NCI-H1048 (cell line): Measurements from ENCODE around the gene JOSD1.
A peak's percentile ranks its signal among the peaks of the same experiment; 100 is the strongest.

ENCODE experiments used
- DNase-seq: peaks from one replicate; lab custom pipeline; 2025; lab: John Stamatoyannopoulos, UW

The JOSD1 gene

DNA sequence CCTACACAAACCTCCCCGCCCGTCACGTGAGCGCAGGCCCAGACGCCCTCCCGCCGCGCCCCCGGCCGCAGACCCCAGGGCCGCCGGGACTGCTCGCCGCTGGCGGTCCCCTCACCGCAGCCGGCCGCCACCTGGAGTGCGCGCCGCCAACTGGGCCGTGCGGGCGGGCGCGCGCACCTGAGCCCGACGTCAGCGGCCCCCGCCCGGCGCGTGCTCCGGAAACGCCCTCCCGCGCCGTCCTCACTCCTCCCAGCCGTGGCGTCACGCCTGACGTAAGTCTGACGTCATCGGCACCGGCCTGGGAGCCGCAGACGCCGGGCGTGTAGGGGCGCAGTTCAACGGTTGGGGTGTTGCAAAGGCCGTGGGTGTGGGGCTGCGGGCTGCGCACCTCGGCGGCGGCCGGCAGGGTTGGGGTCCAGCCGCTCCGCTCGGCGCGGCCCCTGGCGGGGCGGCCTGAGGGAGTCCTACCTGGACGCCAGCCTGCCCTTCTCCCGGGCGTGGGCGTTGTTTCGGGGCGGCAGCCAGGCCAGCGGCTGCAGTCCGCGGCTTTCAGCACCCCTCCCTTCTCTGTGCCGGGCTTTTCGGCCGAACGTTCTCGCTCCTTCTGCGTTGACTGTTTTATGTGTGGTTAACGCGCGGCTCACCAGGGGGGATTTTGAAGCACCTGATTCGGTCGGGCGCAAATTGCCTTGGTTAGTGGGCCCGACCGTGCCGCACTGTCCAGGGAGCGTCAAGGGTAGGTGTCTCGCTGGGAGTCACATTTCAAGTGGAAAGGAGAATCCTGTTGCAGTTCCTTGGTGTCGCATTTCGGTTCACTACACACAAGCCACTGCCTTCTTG lies at the start of gene JOSD1:
Gene JOSD1 (minus strand): TSS at position 155 of the 840 bp plus-strand sequence. CDS start 956 bp downstream, outside the sequence.
- DNase-seq, result peak; percentile 84

DNA sequence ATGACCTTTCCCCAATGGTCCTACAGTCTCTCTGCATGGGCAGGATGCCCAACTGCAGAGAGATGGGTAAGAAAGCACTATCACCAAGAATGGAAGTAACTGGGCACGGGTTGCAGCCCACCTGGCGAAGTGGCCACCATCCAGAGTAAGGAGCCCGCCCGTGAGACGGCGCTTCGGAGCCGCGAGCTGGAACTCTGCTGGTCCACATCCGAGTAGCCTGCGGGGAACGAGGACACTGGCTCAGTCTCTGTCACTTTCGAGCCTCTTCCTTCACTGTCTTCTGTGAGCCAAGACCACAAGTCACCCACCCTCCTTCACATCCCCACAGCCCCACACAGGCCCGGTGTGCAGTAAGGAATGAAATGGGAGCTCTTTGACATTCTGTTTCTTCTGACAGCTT lies 49.4 kb upstream of the JOSD1 start:
- no peak for DNase-seq

DNA sequence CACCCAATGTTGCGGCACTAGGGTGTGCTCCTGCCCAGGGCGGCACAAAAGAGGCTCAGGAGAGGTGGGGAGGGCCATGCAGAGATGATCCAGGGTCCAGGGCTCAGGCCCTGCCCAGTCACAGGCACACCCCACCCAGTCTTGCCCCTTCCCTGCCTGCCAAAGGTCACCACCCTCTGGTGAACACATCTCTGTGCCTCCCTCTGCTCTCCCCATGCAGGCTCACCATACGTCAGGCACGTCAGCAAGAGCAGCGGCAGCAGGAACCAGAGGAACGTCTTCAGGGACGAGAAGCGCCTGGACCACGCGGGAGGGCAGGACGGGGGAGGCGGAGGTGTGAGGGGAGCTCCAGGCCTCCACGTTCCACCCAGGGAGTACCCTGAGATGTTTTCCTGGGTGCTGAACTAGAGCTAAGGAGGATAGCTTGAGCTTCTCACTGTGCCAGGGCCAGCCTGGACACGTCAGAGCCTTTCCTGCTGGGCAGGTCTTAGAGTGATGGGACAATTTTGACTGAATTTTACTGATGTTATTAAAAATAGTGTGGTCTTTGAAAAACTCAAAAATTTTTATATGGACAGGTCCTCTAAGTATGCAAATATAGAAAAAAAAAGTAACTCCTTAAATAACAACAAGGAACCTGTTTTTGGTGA lies 47.9 kb upstream of the JOSD1 start:
- no peak for DNase-seq

DNA sequence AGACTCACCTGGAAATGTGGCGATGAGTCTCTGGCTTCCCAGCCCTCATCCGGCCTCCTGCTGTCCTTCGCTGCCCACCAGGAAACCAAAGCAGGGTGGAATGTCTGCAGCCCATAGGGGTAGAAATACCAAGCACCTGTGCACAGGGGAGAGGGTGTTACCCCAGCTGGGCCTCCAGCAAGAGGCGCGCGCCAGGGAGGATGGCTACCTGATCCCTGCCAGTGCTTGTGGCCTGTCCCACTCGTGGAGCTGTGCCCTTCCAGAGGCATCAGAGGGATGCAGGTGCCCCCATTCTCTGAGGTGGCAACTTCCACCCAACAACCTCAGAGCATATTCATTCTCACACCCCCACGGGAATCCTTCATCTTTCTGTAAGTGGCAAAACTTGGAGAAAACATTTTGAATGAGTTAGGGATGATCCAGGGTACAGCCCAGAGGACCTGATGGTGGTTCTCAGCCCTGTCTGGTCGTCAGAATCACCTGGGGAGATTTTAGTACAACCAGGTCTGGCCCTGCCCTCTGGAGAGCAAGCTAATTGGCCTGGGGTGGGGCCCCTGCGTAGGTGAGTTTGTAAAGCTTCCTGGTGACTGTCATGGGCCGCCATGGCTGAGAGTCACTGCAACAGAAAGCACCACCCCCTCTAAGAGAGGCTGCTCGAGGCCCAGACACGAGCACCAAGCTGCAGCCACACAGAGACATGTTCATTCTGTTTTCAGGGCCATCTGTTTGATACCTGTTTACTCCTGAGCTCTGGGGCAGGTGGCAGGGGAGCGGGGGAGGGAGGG lies 45.1 kb upstream of the JOSD1 start:
- DNase-seq, result no peak

DNA sequence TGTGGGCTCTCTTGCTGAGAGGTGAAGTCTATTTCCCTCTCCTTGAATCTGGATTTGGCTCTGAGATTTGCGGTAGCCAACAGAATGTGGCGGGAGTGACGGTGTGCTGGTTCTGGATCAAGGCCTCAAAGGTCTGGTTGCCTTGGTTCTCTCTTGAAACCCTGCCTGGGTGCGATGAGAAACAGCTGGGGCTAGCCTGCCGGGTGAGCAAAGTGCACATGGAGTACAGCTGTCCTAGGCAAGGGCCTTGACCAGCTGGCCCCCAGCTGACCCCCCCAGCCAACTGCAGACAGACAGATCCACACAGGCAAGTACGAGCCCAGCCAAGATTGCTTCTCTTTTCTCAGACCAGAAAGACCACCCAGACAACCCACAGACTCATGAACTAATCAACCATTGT lies 44.2 kb upstream of the JOSD1 start:
- DNase-seq, result no peak

DNA sequence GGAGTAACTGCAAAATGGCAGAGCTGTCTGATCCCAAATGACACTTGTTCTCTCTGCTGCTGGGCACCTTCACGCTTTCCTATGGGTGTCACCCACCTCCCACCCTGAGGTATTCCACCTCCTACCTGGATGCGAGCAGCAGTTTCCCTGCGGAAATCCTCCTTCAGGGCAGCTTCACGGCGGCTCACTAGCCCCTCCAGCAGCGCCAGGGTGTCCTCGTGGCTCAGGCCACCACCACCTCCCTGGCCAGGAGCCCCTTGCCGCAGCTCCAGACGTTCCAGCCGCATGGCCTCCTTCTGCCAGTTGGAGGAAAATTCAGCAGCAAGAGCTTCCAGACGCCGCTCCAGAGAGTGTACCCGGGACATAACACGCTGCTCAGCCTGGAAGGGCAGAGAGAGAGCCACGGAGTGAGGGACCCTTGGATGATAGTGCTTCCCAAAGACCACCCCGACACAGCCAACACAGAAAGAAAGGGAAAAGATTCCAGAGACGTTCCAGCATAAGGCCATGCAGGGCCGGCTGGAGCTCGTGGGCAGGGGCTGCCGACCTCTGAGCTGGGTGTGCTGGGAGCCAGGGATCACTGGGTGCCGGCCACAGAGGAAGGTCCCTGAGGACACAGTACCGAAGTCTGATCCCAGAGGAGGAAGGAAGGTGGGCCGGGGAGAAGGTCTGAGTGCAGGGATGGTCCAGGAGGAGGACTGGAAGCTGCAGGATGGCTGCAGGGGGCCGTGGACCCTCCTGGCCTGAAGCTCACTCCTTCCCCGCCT lies 41.6 kb upstream of the JOSD1 start:
- DNase-seq, result no peak

DNA sequence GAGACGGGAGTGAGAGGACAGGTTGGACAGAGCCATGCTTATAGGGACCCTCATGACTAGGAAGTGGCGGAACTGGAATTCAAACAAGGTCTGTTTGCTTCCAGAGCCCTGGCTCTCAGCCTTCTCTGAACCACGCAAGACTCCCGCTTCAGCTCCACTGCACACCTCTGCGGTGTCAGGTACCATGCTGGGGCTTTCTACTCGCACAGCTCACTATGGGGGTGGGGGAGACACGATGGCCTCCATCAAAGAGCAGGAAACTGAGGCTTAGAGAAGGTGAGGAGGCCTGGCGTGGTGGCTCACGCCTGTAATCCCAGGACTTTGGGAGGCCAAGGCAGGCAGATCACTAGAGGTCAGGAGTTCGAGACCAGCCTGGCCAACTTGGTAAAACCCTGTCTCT lies 40.8 kb upstream of the JOSD1 start:
- no peak for DNase-seq

DNA sequence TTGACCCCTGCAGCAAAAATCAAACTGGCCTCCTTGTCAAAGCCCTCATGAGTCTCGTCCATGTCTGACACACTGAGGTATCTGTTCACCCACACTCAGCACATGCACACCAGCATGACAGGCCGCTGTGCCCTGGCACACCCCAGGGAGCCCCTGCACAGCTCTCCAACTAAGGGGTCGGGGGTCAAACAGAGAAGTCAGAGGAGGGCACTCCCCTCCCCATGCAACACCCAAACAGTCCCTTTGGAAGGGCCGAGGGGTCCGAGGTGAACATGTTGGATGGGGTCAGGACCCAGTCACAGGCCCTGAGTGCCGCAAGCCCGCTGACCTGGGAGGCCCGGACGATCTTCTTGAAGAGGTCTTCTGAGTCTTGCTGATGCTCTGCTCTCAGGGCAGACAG lies 40.4 kb upstream of the JOSD1 start:
- DNase-seq, result no peak

DNA sequence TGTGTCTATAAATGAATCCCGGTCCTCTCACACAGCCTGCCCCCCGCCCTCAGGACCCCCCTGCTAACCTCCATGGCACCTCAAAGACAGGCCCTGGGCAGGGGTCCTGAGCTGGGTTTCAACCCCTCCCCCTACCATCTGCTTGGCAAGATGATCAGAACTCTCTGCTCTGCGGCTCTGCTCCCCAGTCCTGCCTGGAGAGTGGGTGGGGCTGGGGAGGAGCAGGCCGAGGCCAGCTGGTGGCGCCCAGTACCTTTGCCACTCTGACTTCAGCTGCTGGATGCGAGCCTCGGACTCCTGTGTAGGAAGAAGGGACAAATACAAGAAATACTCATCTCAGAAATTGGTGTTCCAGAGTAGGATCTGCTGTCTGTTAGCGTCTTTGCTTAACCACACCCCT lies 40.0 kb upstream of the JOSD1 start:
- DNase-seq, result no peak

DNA sequence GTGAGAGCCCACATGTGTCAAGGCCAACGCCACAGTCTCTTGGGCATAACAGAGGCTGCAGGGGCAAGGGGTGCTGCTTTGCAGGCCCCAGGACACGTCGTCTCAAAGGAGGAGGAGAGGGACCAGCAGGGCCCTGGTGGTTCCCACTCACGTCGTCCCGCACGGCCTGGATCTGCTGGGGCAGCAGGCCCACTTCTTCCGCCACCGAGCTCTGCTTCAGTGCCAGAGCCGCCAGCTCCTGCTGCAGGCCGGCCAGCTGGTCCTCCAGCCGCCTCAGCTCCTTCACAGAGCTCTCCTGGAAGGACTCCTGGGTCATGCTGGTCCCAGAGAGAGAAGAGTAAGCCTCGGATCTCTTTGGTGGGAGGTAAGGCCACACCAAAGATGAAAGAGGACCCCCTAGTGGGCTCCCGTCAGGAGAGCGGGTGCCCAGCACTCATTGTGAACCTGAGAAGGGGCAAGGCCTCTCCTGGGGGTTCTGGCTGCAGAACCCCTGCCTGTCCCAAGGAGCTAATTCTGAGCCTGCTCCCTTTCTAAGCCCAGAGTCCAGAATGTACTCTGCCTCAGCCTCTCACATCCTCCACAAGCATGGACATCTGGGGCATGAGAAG lies 39.5 kb upstream of the JOSD1 start:
- DNase-seq, result no peak

DNA sequence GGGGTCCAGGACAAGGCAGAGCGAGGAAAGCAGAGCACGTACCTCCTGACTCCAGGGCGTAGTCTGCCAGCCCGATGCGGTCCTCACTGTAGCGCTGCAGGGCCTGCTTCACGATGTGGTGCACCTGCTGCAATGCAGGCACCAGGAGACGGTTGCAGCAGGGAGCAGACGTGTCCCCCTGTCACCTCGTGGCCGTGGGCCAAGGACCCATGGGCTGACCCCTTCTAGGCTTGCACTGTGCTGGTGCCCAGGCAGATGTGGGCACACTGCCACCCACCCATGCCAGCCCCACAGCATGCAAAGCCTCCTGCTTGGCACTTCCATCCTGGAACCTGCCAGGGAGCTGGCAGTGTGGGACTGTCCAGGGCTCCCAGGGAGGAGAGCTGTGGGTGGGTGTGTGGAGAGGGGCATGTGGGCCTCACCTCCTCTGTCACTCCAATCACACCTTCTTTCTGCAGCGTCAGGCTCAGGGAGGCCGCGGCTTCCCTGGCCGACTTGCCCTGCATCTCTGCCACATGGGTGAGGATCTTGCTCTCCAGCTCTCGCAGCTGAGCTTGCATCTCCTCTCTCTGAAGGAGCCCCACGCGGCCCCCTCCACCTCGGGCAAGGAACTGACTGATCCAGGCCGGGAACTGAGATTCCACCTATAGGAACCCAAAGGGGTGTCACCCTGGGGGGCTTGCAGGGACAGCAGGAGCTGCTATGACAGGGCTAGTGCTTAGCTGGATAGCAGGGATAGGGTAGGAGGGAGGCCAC lies 38.7 kb upstream of the JOSD1 start:
- DNase-seq, result no peak

DNA sequence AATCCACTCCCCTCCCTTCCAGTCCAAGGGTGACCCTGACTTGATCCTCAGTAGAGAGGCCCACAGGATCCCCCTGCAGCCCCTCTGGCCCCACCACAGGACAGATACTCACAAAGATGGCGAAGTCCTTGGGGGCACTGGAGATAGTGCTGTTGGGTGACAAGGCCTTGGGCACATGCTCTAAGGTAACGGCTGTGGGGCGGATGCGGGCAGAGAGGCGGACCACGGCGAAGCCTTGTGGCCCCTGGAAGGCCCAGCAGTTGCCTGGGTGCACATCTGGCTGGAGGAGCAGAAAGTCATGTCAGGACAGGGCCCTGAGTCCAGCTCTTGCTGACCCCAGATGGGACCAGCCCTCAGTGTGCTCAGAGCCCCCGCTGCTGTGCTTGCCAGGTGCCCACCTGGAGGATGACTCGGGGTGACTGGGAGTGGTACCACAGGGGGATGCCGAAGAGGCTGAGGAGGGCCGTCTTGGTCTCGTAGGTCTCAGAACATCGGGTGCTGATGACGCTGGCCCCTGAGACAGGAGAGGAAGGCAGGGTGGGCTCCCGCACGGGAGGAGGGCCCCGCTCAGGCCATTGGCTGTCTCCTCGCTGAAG lies 37.8 kb upstream of the JOSD1 start:
- no peak for DNase-seq

DNA sequence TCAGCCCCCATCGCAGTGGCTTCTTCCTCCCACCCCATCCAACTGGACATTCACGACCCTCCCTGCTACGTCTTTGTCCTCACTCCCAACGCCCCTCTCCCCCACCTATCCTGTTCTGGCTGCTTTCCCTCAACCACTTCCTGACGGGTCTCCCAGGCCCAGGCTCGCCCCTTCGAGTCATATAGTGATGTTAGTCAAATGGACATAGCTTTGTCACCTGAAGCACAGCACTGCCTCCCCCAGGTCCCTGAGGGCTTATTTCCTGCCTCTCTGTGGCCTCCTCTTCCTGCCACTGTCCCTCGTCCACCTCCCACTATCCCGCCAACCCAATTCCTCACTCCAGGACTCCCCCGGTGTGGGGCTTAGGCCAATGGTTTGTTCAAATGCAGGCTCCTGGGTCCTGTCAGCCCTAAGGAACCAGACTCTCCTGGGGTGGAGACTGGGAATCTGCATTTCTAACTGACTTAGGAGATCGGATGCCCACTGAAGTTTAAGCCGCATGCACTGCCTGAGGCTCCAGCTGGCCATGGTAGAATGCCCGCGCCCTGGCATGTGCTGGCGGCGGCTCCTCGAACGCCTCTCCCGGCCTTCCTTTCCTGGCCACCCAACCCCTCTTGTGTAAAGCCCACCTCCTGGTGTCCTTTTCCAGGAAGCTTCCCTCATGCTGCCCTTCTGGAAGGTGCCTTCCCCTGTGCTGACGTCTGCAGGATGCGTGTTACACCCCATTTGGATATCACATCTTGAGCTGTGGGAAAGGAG lies 36.7 kb upstream of the JOSD1 start:
- DNase-seq, result no peak

DNA sequence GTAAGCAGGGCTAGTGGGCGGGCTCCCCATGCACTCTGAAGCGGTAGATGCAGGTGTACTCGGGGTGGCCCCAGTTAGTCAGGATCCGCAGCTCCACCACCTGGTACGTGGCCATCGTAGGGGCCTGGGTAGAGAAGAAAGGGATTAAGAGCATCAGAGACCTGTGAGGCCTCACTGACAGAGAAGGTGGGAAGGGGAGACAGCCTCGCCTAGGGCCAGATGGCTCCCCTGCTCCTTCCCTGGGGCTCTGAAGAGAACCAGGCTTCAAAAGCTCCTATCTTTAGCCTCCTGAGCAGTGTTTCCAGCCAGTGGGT lies 35.5 kb upstream of the JOSD1 start:
- DNase-seq, result no peak

DNA sequence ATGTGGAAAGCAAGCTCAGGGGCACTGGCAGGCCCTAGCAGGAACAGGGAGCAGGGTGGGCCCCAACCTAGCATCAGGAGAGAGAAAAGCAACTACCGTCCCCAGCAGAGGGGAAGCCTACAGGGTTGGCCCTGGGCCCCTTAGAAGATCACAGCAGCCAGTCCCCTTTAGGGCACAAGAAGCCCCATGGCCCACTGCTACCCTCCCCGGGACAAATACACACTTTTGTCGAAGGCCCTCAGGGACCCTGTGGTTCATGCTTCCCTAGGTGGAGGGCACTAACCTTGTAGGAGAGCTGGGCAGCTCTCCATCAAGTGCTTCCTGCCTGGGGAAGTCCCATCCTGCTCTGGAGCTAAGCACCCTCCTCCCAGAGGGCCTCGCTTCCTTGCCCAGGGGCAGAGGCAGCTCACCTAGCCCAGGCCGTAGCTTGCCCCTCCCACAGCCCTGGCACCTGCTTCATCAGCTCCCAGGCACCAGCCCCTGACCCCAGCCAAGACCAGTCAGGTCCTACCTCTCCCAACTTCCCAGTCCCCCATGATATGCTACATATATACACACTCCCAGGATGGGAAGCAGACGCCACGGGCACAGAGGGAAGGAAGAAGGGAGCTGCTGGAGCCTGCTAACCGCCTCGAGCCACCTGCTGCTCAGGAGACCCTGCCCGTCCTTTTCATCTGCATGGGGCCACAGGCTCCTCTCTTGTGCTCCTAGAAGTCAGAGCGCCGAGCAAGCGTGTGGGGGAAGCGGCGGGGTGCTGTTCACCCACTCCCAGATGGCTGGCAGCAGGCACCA lies 34.9 kb upstream of the JOSD1 start:
- no peak for DNase-seq

DNA sequence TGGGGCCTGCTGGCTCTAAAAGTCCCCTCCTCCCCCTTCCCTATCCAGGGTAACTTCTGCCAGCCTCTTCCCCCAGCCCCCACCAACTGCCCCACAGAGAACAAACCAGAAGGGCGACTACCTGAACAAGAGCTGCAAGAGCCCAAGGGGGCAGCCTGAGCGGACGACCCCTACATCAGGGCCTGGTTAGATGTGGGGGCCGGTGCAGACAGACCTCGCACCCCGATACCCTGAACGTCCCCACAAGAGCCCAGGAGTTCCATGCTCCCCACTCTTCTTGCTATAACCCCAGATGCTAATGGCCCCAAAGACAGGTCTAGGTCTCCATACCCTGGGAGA lies 34.4 kb upstream of the JOSD1 start:
- no peak for DNase-seq

DNA sequence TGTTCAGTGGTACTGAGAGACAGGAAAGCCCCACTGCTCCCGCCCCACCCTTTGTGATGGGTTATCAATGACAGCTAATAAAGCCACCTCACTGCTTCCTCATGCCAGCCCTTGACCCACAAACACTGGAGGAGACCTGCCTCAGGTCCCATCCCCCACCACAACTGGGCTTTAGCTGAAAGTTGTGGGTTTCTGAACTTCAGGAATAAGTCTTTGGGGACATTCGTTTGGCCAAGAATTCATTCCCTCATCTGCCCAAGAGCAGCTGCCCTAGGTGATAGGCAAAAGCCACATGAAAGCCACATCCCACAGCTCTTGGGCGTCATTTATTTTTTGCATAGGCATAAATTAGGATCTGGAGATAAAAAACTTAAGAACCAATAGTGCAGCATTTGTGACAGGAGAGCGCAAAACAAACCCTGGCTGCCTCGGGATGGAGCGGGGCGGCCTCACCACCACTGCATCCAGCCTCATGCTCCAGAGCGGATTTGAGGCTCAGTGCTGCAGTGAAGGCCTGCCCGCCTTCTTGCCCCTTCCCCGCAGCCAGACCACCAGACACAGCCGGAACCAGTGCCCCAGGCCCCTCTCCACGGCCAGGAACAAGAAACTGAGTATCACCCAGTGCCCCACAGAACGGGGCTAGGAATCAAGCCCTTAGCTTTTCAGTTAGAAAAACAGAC lies 33.8 kb upstream of the JOSD1 start:
- no peak for DNase-seq

DNA sequence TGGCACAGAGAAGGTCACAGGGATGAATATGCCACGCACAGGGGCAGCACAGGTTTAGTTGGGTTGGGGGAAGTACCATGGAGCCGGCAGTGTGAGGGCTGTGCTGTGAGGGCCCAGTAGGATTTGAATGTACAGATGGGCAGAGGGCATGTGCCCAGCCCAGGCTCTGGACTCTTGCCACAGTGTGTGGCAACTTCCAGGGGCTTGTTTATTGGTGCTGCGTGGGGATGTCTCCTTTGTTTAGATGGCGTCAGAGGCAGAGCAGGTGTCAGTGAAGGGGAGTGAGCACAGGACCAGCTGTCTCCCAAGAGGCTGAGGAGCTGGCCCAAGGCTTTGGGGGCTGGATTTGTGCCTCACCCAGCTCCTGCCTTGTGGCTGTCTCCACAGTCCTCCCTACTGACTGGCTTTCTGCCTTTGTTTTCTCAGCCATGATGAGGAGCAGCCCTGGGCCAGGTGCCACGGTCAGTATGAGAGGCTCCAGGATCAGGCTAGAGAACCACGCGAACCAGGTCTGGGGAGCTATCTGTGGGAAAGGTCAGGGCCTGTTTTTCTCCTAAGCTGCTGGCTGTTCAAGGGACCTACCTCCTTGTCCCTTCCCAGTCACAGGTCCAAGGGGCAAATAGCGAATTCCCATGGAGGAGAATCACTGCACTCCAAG lies 33.1 kb upstream of the JOSD1 start:
- DNase-seq, result no peak
